Skeletal muscle tissue (tissue), 4 donors: ENCODE results near the gene CD99L2. TPM values are rescaled to one million over a fixed set of nuclear protein-coding genes. Genes with fewer than 3 reads are reported as not detected.

ENCODE experiments used
- H3K27ac ChIP-seq: one replicate; pipeline ENCODE4 v1.7.0; 2013; ENCODE audit warnings: mild to moderate bottlenecking, low read depth, low read length, inconsistent platforms
- H3K27me3 ChIP-seq, 3 donors: one replicate each; pipeline ENCODE4 v1.7.0; 2013; ENCODE audit warnings: low read length in 3 of 3; ENCODE audit not compliant: control insufficient read depth in 3 of 3, insufficient read depth in 3 of 3
- H3K36me3 ChIP-seq, 3 donors: one replicate each; pipeline ENCODE4 v1.7.0; 2013; ENCODE audit warnings: low read length in 3 of 3; ENCODE audit not compliant: control insufficient read depth in 3 of 3, insufficient read depth in 3 of 3
- H3K4me1 ChIP-seq, 3 donors: one replicate each; pipeline ENCODE4 v1.7.0; 2013; ENCODE audit warnings: low read length in 3 of 3, mild to moderate bottlenecking in 3 of 3; ENCODE audit not compliant: control insufficient read depth in 3 of 3, insufficient read depth in 3 of 3
- H3K4me3 ChIP-seq, 3 donors: one replicate each; pipeline ENCODE4 v1.7.0; 2013; ENCODE audit warnings: low read length in 3 of 3
- H3K9ac ChIP-seq, 3 donors: one replicate each; pipeline ENCODE4 v1.7.0; 2013; ENCODE audit warnings: low read length in 3 of 3, mild to moderate bottlenecking in 3 of 3, moderate library complexity in 2 of 3, low read depth in 1 of 3
- H3K9me3 ChIP-seq, 3 donors: one replicate each; pipeline ENCODE4 v1.7.0; 2013; ENCODE audit warnings: low read length in 3 of 3; ENCODE audit not compliant: control insufficient read depth in 3 of 3
- total RNA-seq: library from RNA; depleted of rRNA; stranded (reverse); fragments of >200 nt; gene quantifications from one replicate; pipeline ENCODE4 v1.2.3, GENCODE V29; 2014
- donor health status: Osteomylitis.

The CD99L2 gene
- total RNA-seq, 1 donor from 2014 or later = 25.1 TPM

- H3K4me3 ChIP-seq = no peak overlapping the region
- H3K4me1 ChIP-seq = peaks cover 0 to 7% (median 6%) of the 10 kb centered on the region in 3 donors
- no peak overlapping the region for H3K9ac ChIP-seq
- H3K27ac ChIP-seq = no peak overlapping the region
- H3K27me3 ChIP-seq = no peaks in the 10 kb centered on the region
- peaks cover 8 to 22% (median 9%) of the 10 kb centered on the region in 3 donors for H3K36me3 ChIP-seq
- no peaks in the 10 kb centered on the region for H3K9me3 ChIP-seq
Observed at GRCh38 chrX:150769408-150769807, 129.1 kb downstream of the CD99L2 start.

- no peak overlapping the region for H3K9ac ChIP-seq
- H3K27me3 ChIP-seq = no peaks in the 10 kb centered on the region
- no peak overlapping the region for H3K4me3 ChIP-seq
- no peaks in the 10 kb centered on the region for H3K9me3 ChIP-seq
- H3K4me1 ChIP-seq = peaks cover 0 to 8% (median 6%) of the 10 kb centered on the region in 3 donors
- H3K36me3 ChIP-seq = peaks cover 6 to 20% (median 8%) of the 10 kb centered on the region in 3 donors
- H3K27ac ChIP-seq = no peak overlapping the region
Observed at GRCh38 chrX:150768580-150769190, 129.8 kb downstream of the CD99L2 start.

- Histone ChIP-seq H3K4me1 (peaks cover 0 to 14% (median 4%) of the 10 kb centered on the region in 3 donors), H3K4me3 (no peak overlapping the region), H3K27ac (no peak overlapping the region), H3K36me3 (peaks cover 6 to 20% (median 8%) of the 10 kb centered on the region in 3 donors), H3K27me3 (no peaks in the 10 kb centered on the region), H3K9me3 (no peaks in the 10 kb centered on the region), H3K9ac (no peak overlapping the region)
Observed at GRCh38 chrX:150768132-150768485, 130.4 kb downstream of the CD99L2 start.

- no peaks in the 10 kb centered on the region for H3K27me3 ChIP-seq
- peaks cover 0 to 14% (median 4%) of the 10 kb centered on the region in 3 donors for H3K4me1 ChIP-seq
- no peak overlapping the region for H3K4me3 ChIP-seq
- H3K9me3 ChIP-seq = no peaks in the 10 kb centered on the region
- no peak overlapping the region for H3K27ac ChIP-seq
- H3K36me3 ChIP-seq = peaks cover 6 to 20% (median 8%) of the 10 kb centered on the region in 3 donors
- no peak overlapping the region for H3K9ac ChIP-seq
Observed at GRCh38 chrX:150767475-150768131, 130.9 kb downstream of the CD99L2 start.

- Histone ChIP-seq H3K4me3 (no peak overlapping the region), H3K27me3 (no peaks in the 10 kb centered on the region), H3K27ac (no peak overlapping the region), H3K9me3 (no peaks in the 10 kb centered on the region), H3K9ac (no peak overlapping the region), H3K36me3 (peaks cover 4 to 20% (median 8%) of the 10 kb centered on the region in 3 donors), H3K4me1 (peaks cover 0 to 14% (median 4%) of the 10 kb centered on the region in 3 donors)
Observed at GRCh38 chrX:150767045-150767395, 131.4 kb downstream of the CD99L2 start.

GRCh38 chrX:150766351-150767044, 132.0 kb downstream of the CD99L2 start:
- no peak overlapping the region for H3K4me3 ChIP-seq
- H3K27ac ChIP-seq = no peak overlapping the region
- peaks cover 4 to 20% (median 8%) of the 10 kb centered on the region in 3 donors for H3K36me3 ChIP-seq
- peaks cover 0 to 14% (median 4%) of the 10 kb centered on the region in 3 donors for H3K4me1 ChIP-seq
- no peak overlapping the region for H3K9ac ChIP-seq
- H3K9me3 ChIP-seq = no peaks in the 10 kb centered on the region
- H3K27me3 ChIP-seq = no peaks in the 10 kb centered on the region

- no peak overlapping the region for H3K27ac ChIP-seq
- no peak overlapping the region for H3K9ac ChIP-seq
- no peaks in the 10 kb centered on the region for H3K9me3 ChIP-seq
- no peaks in the 10 kb centered on the region for H3K27me3 ChIP-seq
- H3K4me1 ChIP-seq = peaks cover 0 to 14% (median 4%) of the 10 kb centered on the region in 3 donors
- H3K36me3 ChIP-seq = peaks cover 4 to 20% (median 8%) of the 10 kb centered on the region in 3 donors
- no peak overlapping the region for H3K4me3 ChIP-seq
Observed at GRCh38 chrX:150765782-150766350, 132.6 kb downstream of the CD99L2 start.

GRCh38 chrX:150765237-150765636, 133.2 kb downstream of the CD99L2 start:
- Histone ChIP-seq H3K4me3 (no peak overlapping the region), H3K27me3 (no peaks in the 10 kb centered on the region), H3K4me1 (peaks cover 0 to 14% (median 4%) of the 10 kb centered on the region in 3 donors), H3K36me3 (peaks cover 4 to 17% (median 8%) of the 10 kb centered on the region in 3 donors), H3K9me3 (no peaks in the 10 kb centered on the region), H3K27ac (no peak overlapping the region), H3K9ac (no peak overlapping the region)

- H3K4me3 ChIP-seq = no peak overlapping the region
- no peaks in the 10 kb centered on the region for H3K9me3 ChIP-seq
- H3K4me1 ChIP-seq = peaks cover 0 to 14% (median 4%) of the 10 kb centered on the region in 3 donors
- H3K9ac ChIP-seq = no peak overlapping the region
- no peaks in the 10 kb centered on the region for H3K27me3 ChIP-seq
- H3K27ac ChIP-seq = no peak overlapping the region
- peaks cover 4 to 18% (median 11%) of the 10 kb centered on the region in 3 donors for H3K36me3 ChIP-seq
Observed at GRCh38 chrX:150763810-150764209, 134.7 kb downstream of the CD99L2 start.
